Colonic mucosa (tissue), 4 donors: ENCODE data around the gene NAPB. TPM values are rescaled to one million over a fixed set of nuclear protein-coding genes. Genes with fewer than 3 reads are reported as not detected.

ENCODE experiments used
- DNase-seq: peaks from one replicate; pipeline ENCODE4 v3.0.0-alpha.2; 2020
- H3K27ac ChIP-seq: fragments of 200-600 bp; one replicate; pipeline ENCODE4 v1.8.0; 2021
- H3K27me3 ChIP-seq: fragments of 200-600 bp; one replicate; pipeline ENCODE4 v1.8.0; 2021
- H3K36me3 ChIP-seq: fragments of 200-600 bp; one replicate; pipeline ENCODE4 v1.8.0; 2021
- H3K4me1 ChIP-seq: fragments of 200-600 bp; one replicate; pipeline ENCODE4 v1.8.0; 2021; ENCODE audit warnings: mild to moderate bottlenecking
- H3K4me3 ChIP-seq: fragments of 200-600 bp; one replicate; pipeline ENCODE4 v1.8.0; 2021
- H3K9ac ChIP-seq, 2 donors: one replicate each; pipeline ENCODE4 v1.7.0; 2013; ENCODE audit warnings: control low read depth in 2 of 2, low read depth in 2 of 2, low read length in 2 of 2
- H3K9me3 ChIP-seq: fragments of 200-600 bp; one replicate; pipeline ENCODE4 v1.8.0; 2021
- intact Hi-C: fragments of 100-400 bp; cut with DNase I; formaldehyde crosslinking; loops from one replicate; pipeline ENCODE4 v1.14.1; 2022
- total RNA-seq, 2 donors: library from RNA; stranded (reverse); fragmentation: NEBNext Ultra II Directional in 1 of 2; extraction: Animal tissue kit (Norgen Biotek cat#: 25700) in 1 of 2; gene quantifications; one replicate each; pipeline ENCODE4 v1.2.1, GENCODE V29; 2021
- TF ChIP-seq, protein P1 (sequence below): fragments of 200-600 bp; IDR thresholded peaks from one replicate; pipeline ENCODE4 v1.8.0; 2022; ENCODE audit warnings: antibody characterized with exemption, mild to moderate bottlenecking
- donor health status: healthy.
- donor health status: DM: no; HTN: no; CAD: no.
- donor health status: DM: no; HTN: no; CAD: no.

The NAPB gene
- total RNA-seq, 2 donors from 2014 or later: 7.5 to 8.4 TPM

DNA sequence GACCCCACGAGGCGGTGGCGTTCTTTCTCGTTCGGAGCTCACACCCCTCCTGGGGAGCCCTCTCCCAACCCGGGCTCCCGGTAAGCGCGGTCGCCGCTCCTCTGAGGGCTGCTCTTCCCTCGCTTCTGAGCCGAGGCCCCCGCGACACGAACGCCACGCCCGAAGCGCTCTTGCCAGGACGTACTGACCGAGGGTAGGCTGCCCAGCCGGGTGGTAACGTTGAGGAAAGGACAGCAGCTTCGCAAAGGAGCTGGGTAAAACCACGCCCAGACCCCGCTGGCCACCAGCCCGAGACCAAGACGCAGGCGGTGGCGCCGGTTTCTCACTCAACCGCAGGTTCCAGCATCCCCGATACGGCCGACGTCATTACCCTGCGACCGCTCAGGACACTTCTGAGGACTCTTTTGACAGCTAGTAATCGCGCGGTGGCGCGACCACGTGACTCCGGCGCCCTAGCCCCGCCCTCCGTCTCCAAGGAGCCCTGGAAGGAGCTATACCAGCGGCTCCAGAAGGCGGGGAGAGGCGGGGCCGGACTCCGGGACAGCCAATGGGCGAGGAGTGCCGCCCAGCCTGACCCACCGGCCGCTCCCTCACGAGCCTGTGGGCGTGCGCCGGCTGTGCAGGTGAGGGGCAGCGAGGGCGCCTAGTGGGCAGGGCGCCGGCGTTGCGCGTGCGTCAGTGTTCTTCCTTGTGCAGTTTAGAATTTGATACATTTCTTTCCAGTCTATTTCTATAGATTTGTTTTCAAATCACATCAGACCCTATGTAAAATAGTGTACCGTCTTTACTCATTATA lies 63.3 kb downstream of the NAPB start:
- DNase-seq: peak; percentile 100
- Histone ChIP-seq H3K4me1 (peaks cover 8% of the 10 kb centered on the region), H3K9ac (peak overlapping the region; percentile 91 to 97), H3K4me3 (peak overlapping the region; percentile 61), H3K27me3 (no peaks in the 10 kb centered on the region), H3K9me3 (no peaks in the 10 kb centered on the region), H3K36me3 (no peaks in the 10 kb centered on the region), H3K27ac (peak overlapping the region; percentile 95)
- intact Hi-C loops: no loop called here
- TF ChIP-seq, protein P1, sequence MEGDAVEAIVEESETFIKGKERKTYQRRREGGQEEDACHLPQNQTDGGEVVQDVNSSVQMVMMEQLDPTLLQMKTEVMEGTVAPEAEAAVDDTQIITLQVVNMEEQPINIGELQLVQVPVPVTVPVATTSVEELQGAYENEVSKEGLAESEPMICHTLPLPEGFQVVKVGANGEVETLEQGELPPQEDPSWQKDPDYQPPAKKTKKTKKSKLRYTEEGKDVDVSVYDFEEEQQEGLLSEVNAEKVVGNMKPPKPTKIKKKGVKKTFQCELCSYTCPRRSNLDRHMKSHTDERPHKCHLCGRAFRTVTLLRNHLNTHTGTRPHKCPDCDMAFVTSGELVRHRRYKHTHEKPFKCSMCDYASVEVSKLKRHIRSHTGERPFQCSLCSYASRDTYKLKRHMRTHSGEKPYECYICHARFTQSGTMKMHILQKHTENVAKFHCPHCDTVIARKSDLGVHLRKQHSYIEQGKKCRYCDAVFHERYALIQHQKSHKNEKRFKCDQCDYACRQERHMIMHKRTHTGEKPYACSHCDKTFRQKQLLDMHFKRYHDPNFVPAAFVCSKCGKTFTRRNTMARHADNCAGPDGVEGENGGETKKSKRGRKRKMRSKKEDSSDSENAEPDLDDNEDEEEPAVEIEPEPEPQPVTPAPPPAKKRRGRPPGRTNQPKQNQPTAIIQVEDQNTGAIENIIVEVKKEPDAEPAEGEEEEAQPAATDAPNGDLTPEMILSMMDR: no peak

DNA sequence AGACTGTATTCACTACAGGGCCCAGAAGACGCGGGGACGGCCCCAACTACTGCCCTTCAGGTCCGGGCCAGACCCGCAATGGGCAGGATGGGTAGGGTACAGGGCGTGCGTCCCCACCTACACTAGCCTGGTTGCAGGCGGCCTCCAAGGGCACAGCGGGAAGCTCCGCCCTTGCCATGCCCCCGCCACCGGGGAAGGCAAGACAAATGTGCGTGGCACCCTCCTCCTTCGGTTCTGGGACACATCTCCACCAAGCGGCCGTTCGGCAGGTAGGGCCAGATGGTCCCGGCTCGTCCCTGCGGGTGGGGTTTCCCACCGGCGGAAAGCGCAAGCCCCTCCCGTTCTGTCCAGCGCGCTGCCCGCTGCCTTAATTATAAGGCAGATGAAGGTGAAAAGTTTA lies 65.1 kb downstream of the NAPB start:
- no peak for DNase-seq
- TF ChIP-seq, protein P1: no peak
- H3K4me3 ChIP-seq: no peak overlapping the region
- no peaks in the 10 kb centered on the region for H3K36me3 ChIP-seq
- H3K4me1 ChIP-seq: peaks cover 13% of the 10 kb centered on the region
- H3K27me3 ChIP-seq: no peaks in the 10 kb centered on the region
- intact Hi-C loops: no loop called here
- H3K9me3 ChIP-seq: no peaks in the 10 kb centered on the region
- no peak overlapping the region for H3K27ac ChIP-seq
- no peak overlapping the region for H3K9ac ChIP-seq

DNA sequence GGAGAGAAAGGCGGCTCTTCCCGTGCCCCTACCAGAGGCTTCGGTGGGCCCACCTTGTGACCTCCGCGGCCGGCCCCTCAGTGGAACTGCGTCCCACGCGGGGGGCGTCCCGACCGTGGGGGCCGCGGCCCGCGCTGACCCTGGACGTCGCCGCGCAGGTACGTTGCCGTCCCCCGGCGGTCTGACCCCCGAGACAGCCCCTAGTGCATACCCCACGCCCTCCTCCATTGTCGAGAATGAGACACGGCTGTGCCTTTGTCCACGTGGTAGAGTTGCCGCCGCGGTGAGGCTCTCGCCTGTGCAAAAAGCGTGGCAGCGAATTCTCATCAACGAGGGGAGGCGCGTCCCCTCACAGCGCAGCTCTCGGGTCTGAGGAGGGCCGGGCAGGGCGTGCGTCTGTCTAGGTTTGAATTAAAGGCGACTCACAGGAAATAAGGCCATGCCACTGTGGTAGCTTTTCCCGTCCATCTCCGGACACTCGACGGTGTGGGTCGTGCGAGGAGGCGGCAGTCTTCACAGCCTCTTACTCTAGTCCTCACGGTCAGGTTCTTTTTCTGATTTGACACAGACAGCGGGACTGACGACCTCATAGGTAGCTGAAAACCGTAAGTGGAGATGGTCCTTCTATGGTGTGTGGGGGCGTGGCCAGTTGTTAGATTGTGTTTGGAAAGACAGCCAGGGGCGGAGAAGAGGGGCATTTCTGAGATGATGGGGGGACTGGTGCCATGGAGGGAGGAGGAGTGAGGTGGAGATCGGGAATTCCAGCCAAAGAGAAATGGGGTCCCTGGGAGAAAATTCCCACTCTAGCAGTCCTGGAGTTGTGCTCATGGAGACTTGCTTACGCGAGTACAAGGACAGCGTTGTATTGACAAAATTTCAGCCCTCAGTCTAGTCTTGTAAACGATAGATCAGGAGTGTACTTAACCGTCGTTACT lies 70.1 kb downstream of the NAPB start:
- Histone ChIP-seq H3K27ac (peak overlapping the region; percentile 96), H3K9me3 (no peaks in the 10 kb centered on the region), H3K9ac (peak overlapping the region; percentile 90 to 98), H3K4me3 (peak overlapping the region; percentile 94), H3K4me1 (peaks cover 8% of the 10 kb centered on the region), H3K27me3 (no peaks in the 10 kb centered on the region), H3K36me3 (no peaks in the 10 kb centered on the region)
- intact Hi-C loops: no loop called here
- TF ChIP-seq, protein P1: no peak
- DNase-seq: peak; percentile 70

DNA sequence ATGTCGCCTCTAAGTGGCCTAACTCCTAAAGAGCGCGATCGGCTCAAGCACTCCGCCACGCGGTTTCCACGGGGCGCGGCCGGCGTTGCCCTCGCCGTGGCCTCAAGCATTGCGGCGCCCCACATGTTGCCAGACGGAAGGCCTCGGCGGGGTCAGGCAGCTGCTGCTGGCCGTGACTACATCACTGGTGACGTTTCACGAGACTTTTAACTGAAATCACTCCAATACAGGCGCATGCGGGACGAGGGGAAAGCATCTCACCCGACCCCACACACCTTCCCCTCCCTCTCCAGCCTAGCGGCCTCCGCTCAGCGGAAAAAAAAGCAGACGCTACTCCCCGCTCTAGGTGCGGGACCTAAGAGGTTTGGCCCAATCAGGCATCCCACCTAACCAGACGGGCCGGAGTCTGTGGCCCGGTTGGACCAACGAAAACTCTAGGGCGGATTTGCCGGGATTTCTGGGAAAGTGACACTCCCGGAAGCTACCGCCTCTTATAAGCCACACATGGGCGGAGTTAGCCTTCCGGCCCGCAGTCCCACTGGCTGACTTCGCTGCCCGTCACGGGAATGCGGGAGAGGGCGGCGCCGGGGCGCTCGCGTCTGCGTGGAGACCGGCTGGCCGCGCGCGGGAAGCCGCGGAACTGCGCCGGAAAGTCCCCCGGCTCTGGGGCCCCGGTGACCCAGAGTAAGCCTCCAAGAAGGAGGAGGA lies 70.9 kb downstream of the NAPB start, which contains the start of gene NXT1:
Gene NXT1 (plus strand): TSS at position 596 of the 708 bp plus-strand sequence. CDS start 3,251 bp downstream, outside the sequence.
- DNase-seq: peak; percentile 98
- TF ChIP-seq, protein P1: no peak
- no peaks in the 10 kb centered on the region for H3K27me3 ChIP-seq
- no peaks in the 10 kb centered on the region for H3K36me3 ChIP-seq
- peak within 1 kb of the TSS; percentile 96 for H3K27ac ChIP-seq
- H3K9ac ChIP-seq: peak within 1 kb of the TSS; percentile 90 to 98
- peaks cover 8% of the 10 kb centered on the region for H3K4me1 ChIP-seq
- H3K9me3 ChIP-seq: no peaks in the 10 kb centered on the region
- peak within 1 kb of the TSS; percentile 94 for H3K4me3 ChIP-seq
- intact Hi-C loops: no loop called here
